ENCODE results near the gene IFITM1. TPM values are rescaled to one million over a fixed set of nuclear protein-coding genes. Genes with fewer than 3 reads are reported as not detected.

IFITM1 gene
- total RNA-seq, 4 donors from 2014 or later = 47.8 to 103 (median 80.5) TPM

- Histone ChIP-seq H3K4me1 (peaks cover 24 to 29% of the 10 kb centered on the region in 2 donors), H3K4me3 (peak overlapping the region; percentile 55 to 57 (median 56)), H3K27ac (peak overlapping the region; percentile 91 to 93 (median 92)), H3K36me3 (no peaks in the 10 kb centered on the region), H3K27me3 (peaks cover 0 to 5% (median 4%) of the 10 kb centered on the region in 3 donors), H3K9me3 (no peaks in the 10 kb centered on the region)
- in situ Hi-C loops (cut with MboI; ENCODE audit: low sequenced_read_pairs in 4 of 4) = loop anchor here in 1 of 4 donors (10.0 kb wide), 1 partner anchor 51 kb away; the partner anchor contains the start of gene IFITM2
- TF ChIP-seq CTCF (IDR thresholded peaks at IDR 0.05 in 4 of 5, conservative IDR thresholded peaks at IDR 0.05 in 1 of 5) (no peak), POLR2A (IDR thresholded peaks at IDR 0.05) (peak; percentile 29 to 47)
- DNase-seq (peak; percentile 73 to 77), ATAC-seq (peak; percentile 69 to 72)
- intact Hi-C loops (cut with DNase I; ENCODE audit: low total_unique reads) = loop anchor here (5.0 to 10.0 kb wide), 2 partner anchors 49 to 101 kb away; partner anchors contain the start of gene IFITM2
These were observed 42.0 kb downstream of the IFITM1 start for GRCh38 chr11:355581-356458.

- H3K27ac ChIP-seq = no peak overlapping the region
- intact Hi-C loops (cut with DNase I; ENCODE audit: low total_unique reads) (loop anchor here (5.0 to 10.0 kb wide), 2 partner anchors 49 to 102 kb away; partner anchors contain the start of gene IFITM2), in situ Hi-C loops (cut with MboI; ENCODE audit: low sequenced_read_pairs in 4 of 4) (loop anchor here in 1 of 4 donors (10.0 kb wide), 1 partner anchor 52 kb away; the partner anchor contains the start of gene IFITM2)
- no peak overlapping the region for H3K4me3 ChIP-seq
- TF ChIP-seq CTCF (IDR thresholded peaks at IDR 0.05 in 4 of 5, conservative IDR thresholded peaks at IDR 0.05 in 1 of 5) (no peak), POLR2A (IDR thresholded peaks at IDR 0.05) (no peak)
- H3K27me3 ChIP-seq = peaks cover 0 to 7% (median 5%) of the 10 kb centered on the region in 3 donors
- H3K4me1 ChIP-seq = peaks cover 24 to 29% of the 10 kb centered on the region in 2 donors
- H3K36me3 ChIP-seq = no peaks in the 10 kb centered on the region
- H3K9me3 ChIP-seq = no peaks in the 10 kb centered on the region
- no peak for ATAC-seq
- DNase-seq = no peak
These were observed 42.8 kb downstream of the IFITM1 start for GRCh38 chr11:356610-357009.

GRCh38 chr11:357582-357981 lies 43.7 kb downstream of the IFITM1 start:
- DNase-seq = no peak
- no peak overlapping the region for H3K27ac ChIP-seq
- TF ChIP-seq CTCF (IDR thresholded peaks at IDR 0.05 in 4 of 5, conservative IDR thresholded peaks at IDR 0.05 in 1 of 5) (no peak), POLR2A (IDR thresholded peaks at IDR 0.05) (no peak)

GRCh38 chr11:358129-358800 lies 44.4 kb downstream of the IFITM1 start:
- in situ Hi-C loops (cut with MboI; ENCODE audit: low sequenced_read_pairs in 4 of 4) = loop anchor here in 1 of 4 donors (10.0 kb wide), 1 partner anchor 53 kb away; the partner anchor contains the start of gene IFITM2
- TF ChIP-seq CTCF (IDR thresholded peaks at IDR 0.05 in 4 of 5, conservative IDR thresholded peaks at IDR 0.05 in 1 of 5) (no peak), POLR2A (IDR thresholded peaks at IDR 0.05) (no peak)
- intact Hi-C loops (cut with DNase I; ENCODE audit: low total_unique reads) = loop anchor here (5.0 to 10.0 kb wide), 2 partner anchors 51 to 103 kb away; partner anchors contain the start of gene IFITM2
- no peaks in the 10 kb centered on the region for H3K36me3 ChIP-seq
- H3K9me3 ChIP-seq = no peaks in the 10 kb centered on the region
- peaks cover 14 to 18% of the 10 kb centered on the region in 2 donors for H3K4me1 ChIP-seq
- ATAC-seq = no peak
- no peak overlapping the region for H3K4me3 ChIP-seq
- DNase-seq = no peak
- H3K27me3 ChIP-seq = peaks cover 0 to 7% (median 5%) of the 10 kb centered on the region in 3 donors
- no peak overlapping the region for H3K27ac ChIP-seq

More at GRCh38 chr11:357582-357981, 43.7 kb downstream of the IFITM1 start:
- no peaks in the 10 kb centered on the region for H3K9me3 ChIP-seq
- in situ Hi-C loops (cut with MboI; ENCODE audit: low sequenced_read_pairs in 4 of 4) = loop anchor here in 1 of 4 donors (10.0 kb wide), 1 partner anchor 53 kb away; the partner anchor contains the start of gene IFITM2
- intact Hi-C loops (cut with DNase I; ENCODE audit: low total_unique reads) = loop anchor here (5.0 to 10.0 kb wide), 2 partner anchors 50 to 103 kb away; partner anchors contain the start of gene IFITM2
- H3K27me3 ChIP-seq = peaks cover 0 to 7% (median 5%) of the 10 kb centered on the region in 3 donors
- H3K4me3 ChIP-seq = no peak overlapping the region
- no peak for ATAC-seq
- peaks cover 21 to 25% of the 10 kb centered on the region in 2 donors for H3K4me1 ChIP-seq
- H3K36me3 ChIP-seq = no peaks in the 10 kb centered on the region

All from gastrocnemius medialis (tissue), 4 donors.